GM12891 (cell line): Measurements from ENCODE around the gene KRT14.

Experiments used
- PAX5 ChIP-seq: IDR thresholded peaks from 2 replicates; pipeline ENCODE4 v1.6.1; 2011; ENCODE audit warnings: low read length, moderate library complexity, mild to moderate bottlenecking; ENCODE audit not compliant: insufficient read depth, severe bottlenecking
- POLR2A ChIP-seq: IDR thresholded peaks from 2 replicates; pipeline ENCODE4 v1.6.1; 2011; ENCODE audit warnings: low read depth, low read length, control low read depth
- POLR2AphosphoS5 ChIP-seq: IDR thresholded peaks from 2 replicates; pipeline ENCODE4 v1.6.1; 2011; ENCODE audit warnings: low read depth, low read length, control low read depth
- POU2F2 ChIP-seq: IDR thresholded peaks from 2 replicates; pipeline ENCODE4 v1.6.1; 2011; ENCODE audit warnings: low read depth, mild to moderate bottlenecking, control low read depth, low read length, moderate library complexity
- TAF1 ChIP-seq: IDR thresholded peaks from 2 replicates; pipeline ENCODE4 v1.6.1; 2011; ENCODE audit warnings: low read depth, low read length, control low read depth

DNA sequence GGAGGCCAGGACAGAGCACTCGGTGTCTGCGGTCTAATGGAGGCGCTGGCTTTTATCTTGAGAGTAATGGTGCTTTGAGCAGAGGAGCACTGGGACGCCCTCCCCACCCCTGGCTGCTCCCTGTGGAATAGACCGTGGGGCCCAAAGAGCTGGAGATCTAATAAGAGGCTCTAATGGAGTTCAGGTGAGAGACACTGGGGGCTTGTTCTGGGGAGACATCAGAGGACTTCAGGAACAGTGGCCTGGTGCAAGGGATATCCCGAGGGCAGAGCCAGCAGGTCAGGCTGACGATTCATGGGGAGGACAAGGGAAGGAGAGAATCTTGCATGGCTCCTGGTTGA, 49.1 kb downstream of the KRT14 start:
- TF ChIP-seq POLR2AphosphoS5 (no peak), POLR2A (no peak), TAF1 (no peak), POU2F2 (no peak), PAX5 (no peak)
